HEK293 (cell line): ENCODE measurements around the gene NME8.

Experiments used
- CTCF ChIP-seq: fragments of 450-650 bp; formaldehyde crosslinking; IDR thresholded peaks from 2 replicates; pipeline ENCODE4 v1.5.1; 2016; ENCODE audit warnings: missing biosample characterization, missing genetic modification characterization
- ELK4 ChIP-seq: IDR thresholded peaks from 2 replicates; pipeline ENCODE4 v1.6.1; 2011; ENCODE audit warnings: mild to moderate bottlenecking, low read depth, low read length, borderline replicate concordance
- KLF16 ChIP-seq: fragments of 450-650 bp; formaldehyde crosslinking; IDR thresholded peaks from 2 replicates; pipeline ENCODE4 v1.5.1; 2017; ENCODE audit warnings: missing biosample characterization, missing genetic modification characterization
- REST ChIP-seq: fragments of 450-650 bp; formaldehyde crosslinking; IDR thresholded peaks from 2 replicates; pipeline ENCODE4 v1.5.1; 2016; ENCODE audit warnings: missing biosample characterization, missing genetic modification characterization
- ZNF132 ChIP-seq: fragments of 450-650 bp; formaldehyde crosslinking; IDR thresholded peaks from 2 replicates; pipeline ENCODE4 v1.5.1; 2017; ENCODE audit warnings: missing biosample characterization, missing genetic modification characterization, borderline replicate concordance
- ZNF292 ChIP-seq: fragments of 450-650 bp; formaldehyde crosslinking; IDR thresholded peaks from 2 replicates; pipeline ENCODE4 v1.5.1; 2016; ENCODE audit warnings: low read depth, missing biosample characterization, missing genetic modification characterization, borderline replicate concordance
- ZNF792 ChIP-seq: fragments of 450-650 bp; formaldehyde crosslinking; IDR thresholded peaks from 2 replicates; pipeline ENCODE4 v1.5.1; 2016; ENCODE audit warnings: missing biosample characterization, missing genetic modification characterization

- no peak for TF ChIP-seq ELK4
- no peak for TF ChIP-seq REST (tag by site-specific recombination)
- TF ChIP-seq ZNF792, result no peak
- TF ChIP-seq CTCF (tag by site-specific recombination), result no peak
- TF ChIP-seq ZNF132 (tag by site-specific recombination), result no peak
- TF ChIP-seq ZNF292, result no peak
- TF ChIP-seq KLF16 (tag by site-specific recombination), result no peak
Measured at GRCh38 chr7:37848297-37848696, at the start of gene NME8.
